Activated naive CD8-positive, alpha-beta T cell (primary cell): ENCODE measurements around the gene CCNG1.
"Not testable (repeated sequence)": the region's sequence is repeated elsewhere in the genome, so short reads cannot be mapped to it uniquely, and the experiment has no call there.

Experiments used
- H3K27ac Mint-ChIP-seq: one replicate; pipeline ENCODE4 v1.8.0; 2021; ENCODE audit warnings: mixed read lengths
- H3K27me3 Mint-ChIP-seq: one replicate; pipeline ENCODE4 v1.8.0; 2021; ENCODE audit warnings: mixed read lengths
- H3K36me3 Mint-ChIP-seq: one replicate; pipeline ENCODE4 v1.8.0; 2021; ENCODE audit warnings: mixed read lengths
- H3K4me1 Mint-ChIP-seq: one replicate; pipeline ENCODE4 v1.8.0; 2021; ENCODE audit warnings: low read depth, mixed read lengths
- H3K4me3 Mint-ChIP-seq: one replicate; pipeline ENCODE4 v1.8.0; 2021; ENCODE audit warnings: mild to moderate bottlenecking, mixed read lengths
- H3K9me3 Mint-ChIP-seq: one replicate; pipeline ENCODE4 v1.8.0; 2021; ENCODE audit warnings: low read depth, mixed read lengths

The CCNG1 gene

DNA sequence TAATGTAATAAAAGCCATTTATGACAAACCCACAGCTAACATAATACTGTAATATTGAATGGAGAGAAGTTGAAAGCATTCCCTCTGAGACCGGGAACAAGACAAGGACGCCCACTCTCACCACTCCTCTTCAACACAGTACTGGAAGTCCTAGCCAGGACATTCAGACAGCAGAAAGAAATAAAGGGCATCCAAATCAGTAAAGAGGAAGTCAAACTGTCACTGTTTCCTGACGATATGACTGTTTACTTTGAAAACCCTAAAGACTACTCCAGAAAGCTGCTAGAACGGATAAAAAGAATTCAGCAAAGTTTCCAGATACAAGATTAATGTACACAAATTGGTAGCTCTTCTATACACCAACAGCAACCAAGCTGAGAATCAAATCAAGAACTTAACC lies 11.3 kb upstream of the CCNG1 start:
- H3K9me3 Mint-ChIP-seq, H3K4me1 Mint-ChIP-seq, H3K27me3 Mint-ChIP-seq, H3K27ac Mint-ChIP-seq, H3K4me3 Mint-ChIP-seq, H3K36me3 Mint-ChIP-seq: not testable (repeated sequence)

DNA sequence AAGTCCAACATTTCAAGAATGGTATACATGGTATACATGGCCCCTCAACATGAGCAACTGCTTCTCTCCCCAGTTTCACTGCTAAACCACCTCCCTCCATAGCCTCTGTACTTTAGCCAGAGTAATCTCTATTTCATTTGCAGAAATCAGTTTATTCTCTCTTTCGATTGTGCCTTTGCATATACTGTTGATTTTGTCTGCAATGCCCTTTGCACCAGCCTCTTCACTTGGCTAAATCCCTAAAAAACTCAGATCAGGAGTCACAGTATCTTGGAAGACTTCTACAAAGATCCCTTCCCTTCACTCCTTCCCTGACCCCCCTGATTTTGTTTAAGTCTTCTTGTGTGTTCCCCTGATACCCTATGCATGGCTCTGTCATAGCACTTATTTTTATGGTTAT lies 4.9 kb upstream of the CCNG1 start:
- H3K9me3 Mint-ChIP-seq = no peaks in the 10 kb centered on the region
- H3K4me1 Mint-ChIP-seq = peaks cover 19% of the 10 kb centered on the region
- no peaks in the 10 kb centered on the region for H3K36me3 Mint-ChIP-seq
- no peaks in the 10 kb centered on the region for H3K27me3 Mint-ChIP-seq
- no peak overlapping the region for H3K4me3 Mint-ChIP-seq
- H3K27ac Mint-ChIP-seq = no peak overlapping the region

DNA sequence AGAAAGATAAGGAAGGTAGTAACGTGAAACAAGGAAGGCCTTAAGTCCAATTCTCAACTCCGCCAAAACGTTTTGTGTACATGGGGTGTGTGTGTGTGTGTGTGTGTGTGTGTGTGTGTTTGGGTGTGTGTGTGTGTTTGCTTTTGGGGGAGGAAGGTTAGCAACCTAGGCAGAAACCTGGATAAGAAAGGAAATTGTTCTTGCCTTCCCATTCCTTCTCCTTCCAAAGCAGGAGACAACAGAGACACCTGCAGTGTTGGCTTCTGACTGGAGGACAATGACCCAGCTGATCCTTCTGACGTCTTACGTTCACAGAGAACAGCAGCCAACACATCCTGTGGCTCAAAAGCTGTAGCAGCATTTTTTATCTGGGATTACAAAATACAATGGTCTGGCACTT lies 4.1 kb upstream of the CCNG1 start:
- Mint-ChIP-seq H3K9me3 (no peaks in the 10 kb centered on the region), H3K4me3 (no peak overlapping the region), H3K4me1 (peaks cover 23% of the 10 kb centered on the region), H3K27ac (no peak overlapping the region), H3K36me3 (no peaks in the 10 kb centered on the region), H3K27me3 (no peaks in the 10 kb centered on the region)

DNA sequence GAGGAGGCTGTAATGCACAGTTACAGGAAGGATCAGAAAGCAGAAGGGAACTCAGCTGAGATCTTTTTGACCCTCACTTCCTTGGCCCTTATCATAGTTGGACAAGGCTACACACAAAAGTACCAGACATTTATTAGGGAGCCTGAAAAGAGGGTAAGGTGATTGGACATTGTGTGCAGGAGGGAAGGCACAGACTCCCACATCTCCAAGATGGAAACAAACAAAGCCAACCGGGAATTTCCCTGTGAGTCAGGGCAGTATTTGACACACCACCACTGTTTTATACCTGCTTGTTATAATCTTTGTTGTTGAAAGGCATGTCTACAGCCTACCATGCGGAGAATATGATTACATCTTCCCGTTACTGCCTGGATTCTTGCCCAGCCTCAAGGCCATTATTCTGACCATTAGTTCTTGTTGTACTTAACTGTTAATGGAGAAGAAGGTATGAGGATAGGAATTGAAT lies 3.0 kb upstream of the CCNG1 start:
- peak overlapping the region; percentile 84 for H3K27ac Mint-ChIP-seq
- H3K4me1 Mint-ChIP-seq = peaks cover 34% of the 10 kb centered on the region
- no peaks in the 10 kb centered on the region for H3K27me3 Mint-ChIP-seq
- H3K9me3 Mint-ChIP-seq = no peaks in the 10 kb centered on the region
- H3K4me3 Mint-ChIP-seq = peak overlapping the region; percentile 15
- no peaks in the 10 kb centered on the region for H3K36me3 Mint-ChIP-seq

DNA sequence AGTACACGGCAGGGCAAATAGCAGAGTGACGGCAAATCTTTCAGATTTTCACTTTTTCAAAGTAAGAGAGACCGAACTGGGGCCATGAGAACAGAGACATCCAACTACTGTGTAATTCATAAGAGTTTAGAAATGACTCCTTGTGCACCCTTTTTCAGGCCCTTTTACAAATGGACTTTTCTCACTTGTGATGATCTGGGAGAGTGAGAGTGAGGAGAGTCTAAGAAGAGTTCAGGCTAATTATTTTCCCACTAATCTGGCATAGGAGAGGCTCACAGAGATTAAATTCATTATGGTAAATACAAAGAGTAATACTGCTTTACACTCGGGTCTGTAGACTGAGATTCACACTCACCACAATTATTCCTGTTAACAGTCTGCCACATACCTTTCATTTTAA lies 880 bp upstream of the CCNG1 start:
- peak overlapping the region; percentile 92 for H3K4me3 Mint-ChIP-seq
- H3K27me3 Mint-ChIP-seq = no peaks in the 10 kb centered on the region
- peaks cover 5% of the 10 kb centered on the region for H3K36me3 Mint-ChIP-seq
- no peaks in the 10 kb centered on the region for H3K9me3 Mint-ChIP-seq
- peaks cover 51% of the 10 kb centered on the region for H3K4me1 Mint-ChIP-seq
- H3K27ac Mint-ChIP-seq = peak overlapping the region; percentile 96

DNA sequence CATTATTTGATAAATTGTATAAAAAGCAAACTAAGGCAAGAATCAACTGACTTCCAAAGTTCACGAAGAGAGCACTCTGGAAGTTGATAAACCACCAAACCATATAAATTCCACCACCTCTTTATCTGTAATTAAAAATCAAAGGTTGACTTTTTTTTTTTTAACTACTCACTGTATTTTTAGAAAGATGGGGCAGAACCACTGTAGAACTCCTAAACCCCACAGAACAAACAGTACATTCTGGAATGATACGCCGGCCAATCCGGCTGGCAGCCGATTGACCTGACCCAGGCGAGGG lies 435 bp upstream of the CCNG1 start:
- Mint-ChIP-seq H3K36me3 (peaks cover 5% of the 10 kb centered on the region), H3K27me3 (no peaks in the 10 kb centered on the region), H3K4me1 (peaks cover 51% of the 10 kb centered on the region), H3K27ac (peak overlapping the region; percentile 96), H3K4me3 (peak overlapping the region; percentile 92), H3K9me3 (no peaks in the 10 kb centered on the region)

DNA sequence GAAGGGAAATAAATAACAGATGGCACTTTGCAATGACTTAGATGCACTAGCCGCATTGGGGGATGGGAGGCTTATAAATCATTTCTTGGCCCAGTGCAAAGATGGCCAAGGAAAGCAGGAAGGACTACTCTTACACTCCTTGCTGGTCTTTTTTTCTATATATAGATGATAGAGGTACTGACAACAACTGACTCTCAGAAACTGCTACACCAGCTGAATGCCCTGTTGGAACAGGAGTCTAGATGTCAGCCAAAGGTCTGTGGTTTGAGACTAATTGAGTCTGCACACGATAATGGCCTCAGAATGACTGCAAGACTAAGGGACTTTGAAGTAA lies 1.7 kb downstream of the CCNG1 start:
- Mint-ChIP-seq H3K9me3 (no peaks in the 10 kb centered on the region), H3K4me1 (peaks cover 50% of the 10 kb centered on the region), H3K4me3 (peak overlapping the region; percentile 92), H3K36me3 (peaks cover 7% of the 10 kb centered on the region), H3K27ac (peak overlapping the region; percentile 70), H3K27me3 (no peaks in the 10 kb centered on the region)

DNA sequence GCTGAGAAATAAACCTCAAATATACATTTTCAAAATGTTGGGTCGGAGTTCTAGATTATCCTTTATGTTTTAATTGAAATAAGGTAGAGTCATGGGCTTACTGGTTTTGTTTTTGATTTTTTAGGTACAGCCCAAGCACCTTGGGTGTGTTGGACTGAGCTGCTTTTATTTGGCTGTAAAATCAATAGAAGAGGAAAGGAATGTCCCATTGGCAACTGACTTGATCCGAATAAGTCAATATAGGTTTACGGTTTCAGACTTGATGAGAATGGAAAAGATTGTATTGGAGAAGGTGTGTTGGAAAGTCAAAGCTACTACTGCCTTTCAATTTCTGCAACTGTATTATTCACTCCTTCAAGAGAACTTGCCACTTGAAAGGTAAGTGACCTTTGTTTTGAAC lies 3.6 kb downstream of the CCNG1 start:
- Mint-ChIP-seq H3K27ac (peak overlapping the region; percentile 72), H3K9me3 (no peaks in the 10 kb centered on the region), H3K36me3 (peaks cover 7% of the 10 kb centered on the region), H3K27me3 (no peaks in the 10 kb centered on the region), H3K4me1 (peaks cover 45% of the 10 kb centered on the region), H3K4me3 (peak overlapping the region; percentile 32)

DNA sequence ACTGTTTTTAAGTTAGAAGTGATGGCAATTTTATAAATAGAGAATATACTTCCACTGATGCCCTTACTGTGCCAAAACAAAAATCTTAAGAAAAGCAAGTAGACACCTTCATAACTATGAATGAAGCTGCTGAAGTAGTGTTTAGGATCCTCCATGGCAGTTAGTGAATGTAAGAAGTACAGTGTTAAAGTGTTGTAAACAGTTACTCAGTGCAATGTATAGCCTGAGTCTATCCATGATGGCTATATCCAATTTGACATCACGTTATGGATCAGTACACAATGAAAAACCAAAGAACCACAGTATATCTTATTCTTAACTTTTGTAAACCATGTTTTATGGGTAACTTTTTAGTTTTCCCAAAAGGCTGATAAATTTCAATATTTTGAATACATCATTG lies 7.1 kb downstream of the CCNG1 start:
- no peaks in the 10 kb centered on the region for H3K27me3 Mint-ChIP-seq
- peak overlapping the region; percentile 10 for H3K27ac Mint-ChIP-seq
- H3K4me3 Mint-ChIP-seq = no peak overlapping the region
- peaks cover 10% of the 10 kb centered on the region for H3K36me3 Mint-ChIP-seq
- no peaks in the 10 kb centered on the region for H3K9me3 Mint-ChIP-seq
- peaks cover 21% of the 10 kb centered on the region for H3K4me1 Mint-ChIP-seq

DNA sequence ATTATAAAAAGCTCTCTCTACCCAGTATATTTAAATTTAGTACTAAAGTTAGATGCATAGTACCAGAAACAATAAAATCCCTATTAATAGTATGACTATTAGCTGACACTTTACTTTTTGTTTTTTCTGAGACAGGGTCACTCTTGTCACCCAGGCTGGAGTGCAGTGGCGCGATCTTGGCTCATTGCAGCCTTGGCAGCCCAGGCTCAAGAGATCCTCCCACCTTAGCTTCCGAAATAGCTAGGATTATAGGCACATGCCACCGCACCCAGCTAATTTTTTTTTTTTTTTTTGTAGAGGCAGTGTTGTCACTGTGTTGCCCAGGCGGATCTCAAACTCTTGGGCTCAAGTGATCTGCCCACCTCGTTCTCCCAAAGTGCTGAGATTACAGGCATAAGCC lies 8.0 kb downstream of the CCNG1 start:
- no peaks in the 10 kb centered on the region for H3K9me3 Mint-ChIP-seq
- H3K36me3 Mint-ChIP-seq = peaks cover 9% of the 10 kb centered on the region
- H3K4me1 Mint-ChIP-seq = peaks cover 13% of the 10 kb centered on the region
- H3K4me3 Mint-ChIP-seq = no peak overlapping the region
- H3K27me3 Mint-ChIP-seq = no peaks in the 10 kb centered on the region
- no peak overlapping the region for H3K27ac Mint-ChIP-seq

DNA sequence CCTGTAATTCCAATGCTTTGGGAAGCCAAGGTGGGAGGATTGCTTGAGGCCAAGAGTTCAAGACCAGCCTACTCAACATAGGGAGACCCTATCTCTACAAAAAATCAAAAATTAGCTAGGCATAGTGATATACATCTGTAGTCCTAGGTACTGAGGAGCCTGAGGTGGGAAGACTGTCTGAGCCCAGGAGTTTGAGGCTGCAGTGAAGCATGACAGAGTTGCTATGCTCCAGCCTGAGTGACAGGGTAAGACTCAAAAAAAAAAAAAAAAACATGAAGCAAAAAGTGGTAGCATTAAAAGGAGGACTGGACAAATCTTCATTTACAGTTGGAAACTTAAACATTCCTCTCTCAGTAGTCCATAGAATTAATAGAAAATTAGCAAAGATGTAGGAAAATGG lies 9.8 kb downstream of the CCNG1 start:
- Mint-ChIP-seq H3K9me3 (no peaks in the 10 kb centered on the region), H3K27ac (no peak overlapping the region), H3K27me3 (no peaks in the 10 kb centered on the region), H3K36me3 (peaks cover 6% of the 10 kb centered on the region), H3K4me3 (no peak overlapping the region), H3K4me1 (peaks cover 4% of the 10 kb centered on the region)

DNA sequence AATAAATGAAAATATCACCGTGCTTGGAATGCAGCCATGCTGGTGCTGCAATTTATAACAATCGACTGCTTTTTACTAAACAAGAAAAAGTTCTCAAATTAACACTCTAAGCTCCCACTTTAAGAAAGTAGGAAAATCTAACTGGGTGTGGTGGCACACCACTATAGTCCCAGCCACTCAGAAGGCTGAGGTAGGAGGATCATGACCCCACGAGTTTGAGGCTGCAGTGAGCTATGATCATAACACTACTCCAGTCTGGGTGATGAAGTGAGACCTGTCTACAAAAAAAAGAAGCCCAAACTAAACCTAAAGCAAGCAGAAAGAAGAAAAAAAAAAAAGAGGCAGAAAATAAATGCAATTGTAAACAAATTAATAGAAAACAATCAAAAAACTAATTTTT lies 10.5 kb downstream of the CCNG1 start:
- H3K4me1 Mint-ChIP-seq = peaks cover 6% of the 10 kb centered on the region
- H3K36me3 Mint-ChIP-seq = peaks cover 4% of the 10 kb centered on the region
- no peaks in the 10 kb centered on the region for H3K9me3 Mint-ChIP-seq
- no peak overlapping the region for H3K4me3 Mint-ChIP-seq
- H3K27me3 Mint-ChIP-seq = no peaks in the 10 kb centered on the region
- H3K27ac Mint-ChIP-seq = no peak overlapping the region

DNA sequence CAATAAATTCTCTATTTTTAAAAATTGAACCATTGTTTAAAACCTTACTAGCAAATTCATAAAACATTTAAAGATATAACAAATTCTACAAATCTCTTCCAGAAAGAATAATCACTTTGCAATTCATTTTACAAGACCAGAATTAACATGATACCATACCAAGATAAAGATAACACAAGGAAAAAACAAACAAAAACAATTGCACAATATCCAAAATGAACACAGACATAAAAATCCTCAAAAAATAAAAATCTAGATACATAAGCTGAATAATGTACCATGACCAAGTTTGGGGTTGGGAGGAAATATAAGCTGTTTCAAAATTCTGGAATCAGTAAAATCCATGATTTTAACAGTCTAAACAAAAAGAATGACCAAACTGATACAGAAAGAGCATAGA lies 11.1 kb downstream of the CCNG1 start:
- peak overlapping the region; percentile 13 for H3K27ac Mint-ChIP-seq
- H3K27me3 Mint-ChIP-seq = no peaks in the 10 kb centered on the region
- no peak overlapping the region for H3K4me3 Mint-ChIP-seq
- peaks cover 4% of the 10 kb centered on the region for H3K36me3 Mint-ChIP-seq
- no peaks in the 10 kb centered on the region for H3K9me3 Mint-ChIP-seq
- peaks cover 7% of the 10 kb centered on the region for H3K4me1 Mint-ChIP-seq

DNA sequence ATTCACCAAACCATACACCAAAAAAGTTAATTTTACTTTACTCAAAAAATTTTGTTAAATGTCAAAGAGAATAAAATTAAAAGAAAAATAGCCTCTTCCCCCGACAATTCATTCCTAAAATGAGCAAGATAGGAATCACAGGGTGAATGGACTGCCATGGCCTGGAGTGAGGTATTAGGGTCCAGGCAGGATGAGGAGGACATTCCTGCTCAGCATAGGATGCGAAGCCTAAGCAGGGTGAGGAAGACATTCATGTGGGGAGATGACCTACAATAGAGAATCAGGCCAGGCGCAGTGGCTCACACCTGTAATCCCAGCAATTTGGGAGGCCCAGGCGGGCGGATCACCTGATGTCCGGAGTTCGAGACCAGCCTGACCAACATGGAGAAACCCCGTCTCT lies 14.1 kb downstream of the CCNG1 start:
- Mint-ChIP-seq H3K36me3 (peaks cover 9% of the 10 kb centered on the region), H3K27me3 (no peaks in the 10 kb centered on the region), H3K4me3 (no peak overlapping the region), H3K4me1 (peaks cover 17% of the 10 kb centered on the region), H3K9me3 (no peaks in the 10 kb centered on the region), H3K27ac (no peak overlapping the region)

DNA sequence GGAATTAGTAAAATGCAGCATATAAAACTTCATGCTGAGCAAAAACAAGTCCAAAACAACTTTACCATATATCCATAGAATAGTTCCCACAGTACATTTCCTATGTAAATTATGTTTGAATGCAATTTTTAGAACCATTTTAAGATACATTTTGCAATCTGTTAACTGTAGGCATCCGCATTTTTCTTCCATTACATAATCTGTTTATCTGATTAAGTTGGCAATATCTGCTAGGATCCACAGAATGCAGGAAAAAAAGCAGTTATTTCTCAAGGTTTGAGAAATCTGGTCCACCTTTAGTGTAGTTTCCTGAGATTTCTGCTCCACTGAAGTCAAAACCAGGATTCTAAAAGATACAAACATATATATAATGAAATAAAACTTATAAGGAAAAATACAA lies 16.3 kb downstream of the CCNG1 start:
- no peaks in the 10 kb centered on the region for H3K9me3 Mint-ChIP-seq
- no peak overlapping the region for H3K27ac Mint-ChIP-seq
- no peaks in the 10 kb centered on the region for H3K27me3 Mint-ChIP-seq
- no peak overlapping the region for H3K4me3 Mint-ChIP-seq
- H3K36me3 Mint-ChIP-seq = peaks cover 9% of the 10 kb centered on the region
- H3K4me1 Mint-ChIP-seq = peaks cover 30% of the 10 kb centered on the region

DNA sequence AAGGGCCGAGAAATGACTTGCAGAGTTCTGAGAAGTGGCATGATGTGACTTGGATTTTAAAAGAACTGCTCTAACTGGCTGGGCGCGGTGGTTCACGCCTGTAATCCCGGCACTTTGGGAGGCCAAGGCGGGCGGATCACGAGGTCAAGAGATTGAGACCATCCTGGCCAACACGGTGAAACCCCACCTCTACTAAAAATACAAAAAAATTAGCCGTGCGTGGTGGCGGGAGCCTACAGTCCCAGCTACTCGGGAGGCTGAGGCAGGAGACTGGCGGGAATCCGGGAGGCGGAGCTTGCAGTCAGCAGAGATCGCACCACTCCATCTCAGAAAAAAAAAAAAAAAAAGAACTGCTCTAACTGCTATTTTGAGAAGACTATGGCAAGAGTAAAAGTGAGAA lies 18.0 kb downstream of the CCNG1 start:
- H3K9me3 Mint-ChIP-seq, H3K36me3 Mint-ChIP-seq, H3K4me3 Mint-ChIP-seq, H3K27ac Mint-ChIP-seq, H3K27me3 Mint-ChIP-seq: not testable (repeated sequence)
- peaks cover 36% of the 10 kb centered on the region for H3K4me1 Mint-ChIP-seq

DNA sequence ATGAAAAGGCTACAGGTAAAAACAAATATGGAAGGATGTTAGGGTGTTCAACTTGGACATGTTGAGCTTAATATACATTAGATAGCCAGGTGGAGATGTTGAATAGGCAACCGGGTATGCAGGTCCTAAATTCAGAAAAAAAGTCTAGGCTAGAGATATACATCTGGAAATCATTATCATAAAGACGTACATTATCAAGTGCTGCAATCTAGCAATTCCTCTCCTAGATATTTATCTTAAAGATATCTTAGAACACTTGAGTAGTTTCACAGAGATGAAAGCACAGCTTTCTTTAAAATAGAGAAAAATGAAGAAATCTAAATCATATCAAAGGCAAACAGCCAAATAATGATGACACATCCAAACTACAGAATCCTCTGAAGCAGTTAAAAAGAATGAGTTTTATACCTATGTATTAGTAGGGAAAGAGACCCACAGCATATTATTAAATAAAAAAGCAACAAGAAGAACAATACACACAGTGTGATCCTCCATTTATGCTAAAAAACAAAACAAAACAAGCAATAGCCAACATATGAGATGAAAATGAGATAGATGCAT lies 18.7 kb downstream of the CCNG1 start:
- peaks cover 38% of the 10 kb centered on the region for H3K4me1 Mint-ChIP-seq
- no peaks in the 10 kb centered on the region for H3K9me3 Mint-ChIP-seq
- H3K36me3 Mint-ChIP-seq = peaks cover 7% of the 10 kb centered on the region
- no peaks in the 10 kb centered on the region for H3K27me3 Mint-ChIP-seq
- peak overlapping the region; percentile 17 for H3K27ac Mint-ChIP-seq
- peak overlapping the region; percentile 46 for H3K4me3 Mint-ChIP-seq
